HG03280 (cell line): Measurements from ENCODE around the gene CAPZA3.
"Not testable (repeated sequence)": the region's sequence is repeated elsewhere in the genome, so short reads cannot be mapped to it uniquely, and the experiment has no call there.

ENCODE experiments used
- ATAC-seq: cut with Tn5 transposase; IDR thresholded peaks from one replicate; pipeline ENCODE4 v1.9.1; 2021; ENCODE audit warnings: mild to moderate bottlenecking, moderate library complexity; ENCODE audit not compliant: unreplicated experiment

Gene CAPZA3, protein sequence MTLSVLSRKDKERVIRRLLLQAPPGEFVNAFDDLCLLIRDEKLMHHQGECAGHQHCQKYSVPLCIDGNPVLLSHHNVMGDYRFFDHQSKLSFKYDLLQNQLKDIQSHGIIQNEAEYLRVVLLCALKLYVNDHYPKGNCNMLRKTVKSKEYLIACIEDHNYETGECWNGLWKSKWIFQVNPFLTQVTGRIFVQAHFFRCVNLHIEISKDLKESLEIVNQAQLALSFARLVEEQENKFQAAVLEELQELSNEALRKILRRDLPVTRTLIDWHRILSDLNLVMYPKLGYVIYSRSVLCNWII

DNA sequence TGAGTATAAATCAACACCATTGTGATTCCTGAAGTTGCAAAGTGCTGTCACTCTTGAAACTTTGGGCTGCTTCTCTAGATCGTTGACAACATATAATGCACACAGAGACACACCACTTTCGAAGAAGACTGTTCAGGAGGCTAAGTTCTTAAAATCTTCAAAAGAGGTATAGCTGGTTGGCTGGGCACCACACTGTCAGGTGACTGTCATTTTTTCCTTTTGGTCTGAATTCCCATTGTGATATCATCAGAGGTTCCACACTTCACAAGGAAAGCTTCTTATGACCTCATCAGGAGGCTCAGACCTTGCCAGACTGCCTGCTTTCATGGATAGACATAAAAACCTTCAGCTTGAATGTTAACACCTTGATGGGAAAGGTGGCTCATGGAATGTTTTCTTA, at the start of gene CAPZA3, which contains the start of gene PLCZ1:
CAPZA3 (plus strand) TSS at position 301 of the 400 bp plus-strand sequence. CDS start 150 bp downstream, outside the sequence.
PLCZ1 (minus strand) TSS at position 194 of the 400 bp plus-strand sequence. CDS start 641 bp downstream, outside the sequence.
- ATAC-seq: no peak

DNA sequence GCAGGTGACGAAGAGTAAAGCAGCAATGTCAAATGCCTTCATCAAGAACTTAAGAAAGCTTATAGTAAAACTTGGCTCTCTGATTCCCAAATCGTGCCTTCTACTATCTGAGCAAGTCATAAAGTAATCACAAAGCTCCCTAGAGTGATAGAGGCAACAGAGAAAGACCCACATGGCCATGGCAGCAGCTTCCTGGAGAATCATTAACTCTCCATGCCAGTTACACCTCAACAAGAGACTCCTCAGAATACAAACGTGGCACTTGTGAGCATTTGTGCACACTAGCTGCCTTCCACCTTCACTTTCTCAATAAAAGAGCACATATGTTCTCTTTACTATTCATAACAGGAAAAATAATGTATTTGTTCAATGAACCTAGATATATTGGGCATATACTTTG, 48.1 kb upstream of the CAPZA3 start:
- ATAC-seq: no peak

DNA sequence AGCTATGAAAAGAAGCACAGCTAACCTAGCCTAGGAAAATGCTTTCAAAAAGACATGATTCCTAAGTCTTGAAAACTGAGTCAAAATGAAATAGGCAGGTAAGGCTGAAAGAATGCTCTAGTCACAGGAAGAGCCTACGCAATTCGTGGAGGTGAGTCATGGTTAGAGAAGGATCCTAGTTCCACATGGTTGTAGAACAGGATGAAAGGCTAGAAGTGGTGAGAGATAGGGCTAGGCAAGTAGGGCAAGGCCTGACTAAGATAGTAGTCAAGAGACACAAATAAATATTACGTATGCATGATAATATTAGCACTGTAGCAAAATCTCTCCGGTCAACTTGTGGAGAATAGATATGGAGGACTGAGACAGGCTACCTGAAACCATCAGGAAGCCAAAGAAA, 47.3 kb upstream of the CAPZA3 start:
- no peak for ATAC-seq

DNA sequence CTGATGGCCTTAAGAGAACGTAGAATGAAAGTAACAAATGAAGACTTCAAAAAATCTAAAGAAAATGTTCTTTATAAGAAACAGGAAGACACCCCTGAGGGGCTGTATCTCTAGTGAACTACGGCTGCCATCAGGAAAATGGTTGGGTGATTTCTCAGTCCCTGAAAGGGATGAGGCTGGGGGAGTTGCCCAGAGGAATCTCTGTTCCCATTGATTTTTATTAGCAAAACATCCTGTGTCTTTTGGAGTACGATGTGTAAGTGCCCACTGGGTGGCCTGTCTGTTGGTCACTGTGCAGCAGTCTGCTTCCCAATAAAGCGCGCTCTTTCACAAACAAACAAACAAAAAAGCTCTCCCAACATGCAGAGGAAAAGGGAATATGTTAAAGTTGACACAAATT, 43.9 kb upstream of the CAPZA3 start:
- not testable (repeated sequence) for ATAC-seq

DNA sequence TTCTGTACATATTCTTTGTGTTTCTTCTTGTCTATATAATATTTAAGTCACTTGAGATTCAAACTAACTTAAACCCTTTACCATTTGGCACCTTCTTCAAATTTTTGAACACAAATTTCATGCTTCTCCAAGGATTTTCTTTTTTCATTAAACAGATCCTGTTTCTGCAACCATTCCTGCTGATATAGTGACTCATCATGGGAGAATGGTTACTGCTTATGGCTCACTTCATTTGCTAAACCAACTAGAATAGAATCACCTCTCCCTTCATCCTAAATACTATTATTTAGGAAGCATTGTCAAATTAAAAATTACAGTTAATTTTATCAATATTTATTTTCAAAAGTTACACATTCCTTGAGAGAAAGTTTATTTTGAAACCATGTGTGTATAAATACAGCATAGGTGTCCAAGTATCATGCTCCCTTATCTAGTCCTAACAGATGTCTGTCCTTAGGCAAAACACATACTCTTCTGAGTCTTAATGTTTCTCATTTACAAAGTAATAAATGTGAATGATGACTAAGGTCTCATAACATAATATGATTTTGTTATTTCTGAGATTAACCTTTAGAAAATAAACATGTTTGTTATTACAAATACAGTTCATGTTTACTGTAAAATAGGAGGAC, 40.8 kb upstream of the CAPZA3 start:
- ATAC-seq: no peak

DNA sequence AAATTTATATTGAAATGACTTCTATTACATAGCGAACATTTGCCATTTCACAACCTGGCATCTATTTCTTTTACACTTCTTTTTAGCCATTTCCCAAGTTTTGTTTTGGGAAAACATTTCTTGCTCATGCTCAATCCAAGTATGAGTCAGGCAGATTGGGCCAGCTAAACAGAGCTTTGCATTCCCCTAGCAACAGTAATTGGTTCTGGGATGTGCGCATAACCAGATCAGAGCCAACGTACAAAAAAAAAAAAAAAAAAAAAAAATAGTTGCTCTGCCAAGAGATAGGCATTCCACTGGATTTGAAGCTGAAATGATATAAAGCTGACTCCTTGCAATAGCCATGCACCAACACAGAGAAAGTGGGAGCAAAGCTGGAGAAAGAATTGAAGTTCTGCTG, 37.6 kb upstream of the CAPZA3 start:
- ATAC-seq: no peak

DNA sequence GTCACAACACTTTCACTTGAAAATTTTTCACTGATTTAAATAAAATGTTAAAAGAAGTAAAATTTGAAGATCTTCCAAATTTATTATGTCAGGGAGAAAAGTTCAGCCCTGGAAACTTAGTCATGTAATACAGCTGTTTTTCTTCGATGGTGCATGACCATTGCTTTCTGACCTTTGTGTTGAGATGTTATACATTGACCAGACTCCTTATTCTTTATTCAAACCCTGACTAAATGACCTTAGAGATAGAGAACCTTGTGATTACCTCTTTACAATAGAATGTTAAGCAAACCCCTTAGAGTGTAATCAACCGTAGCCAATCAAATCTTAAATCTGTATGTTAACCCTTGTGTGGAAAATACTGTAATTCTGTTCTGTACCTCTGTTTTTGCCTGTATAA, 34.6 kb upstream of the CAPZA3 start:
- no peak for ATAC-seq

DNA sequence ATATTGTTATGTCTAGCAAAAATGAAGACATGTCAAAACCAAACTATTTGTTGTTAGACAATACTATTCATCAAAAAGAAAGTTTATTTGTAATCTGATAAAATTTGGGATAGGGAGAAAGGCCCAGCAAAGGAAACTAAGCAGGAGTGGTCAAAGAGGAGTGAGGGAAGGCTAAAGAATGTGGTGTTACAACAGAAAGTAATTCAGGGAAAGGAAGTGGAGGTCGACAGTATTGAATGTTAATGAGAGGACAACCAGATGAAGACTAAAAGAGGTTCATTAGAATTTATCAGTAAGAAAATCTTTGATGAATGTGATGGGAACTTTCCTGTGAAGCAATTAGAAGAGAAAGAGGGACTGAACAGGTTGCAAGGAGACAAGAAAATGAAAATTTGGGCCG, 34.0 kb upstream of the CAPZA3 start:
- ATAC-seq: no peak

DNA sequence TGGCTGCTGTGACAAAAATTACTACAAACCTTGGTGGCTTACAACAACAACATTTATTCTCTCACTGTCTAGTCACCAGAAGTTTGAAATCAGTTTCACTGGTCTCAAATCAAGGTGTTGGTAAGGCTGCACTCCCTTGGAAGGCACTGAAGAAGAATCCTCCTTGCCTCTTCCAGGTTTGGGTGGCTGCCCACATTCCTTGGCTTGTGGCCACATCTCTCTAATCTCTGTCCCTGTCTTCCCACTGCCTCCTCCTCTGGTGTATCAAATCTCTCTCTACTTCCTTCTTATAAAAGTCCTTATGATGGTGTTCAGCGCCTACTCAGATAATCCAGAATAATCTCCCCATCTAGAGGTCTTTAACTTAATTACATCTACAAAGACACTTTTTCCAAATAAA, 31.1 kb upstream of the CAPZA3 start:
- ATAC-seq: no peak

DNA sequence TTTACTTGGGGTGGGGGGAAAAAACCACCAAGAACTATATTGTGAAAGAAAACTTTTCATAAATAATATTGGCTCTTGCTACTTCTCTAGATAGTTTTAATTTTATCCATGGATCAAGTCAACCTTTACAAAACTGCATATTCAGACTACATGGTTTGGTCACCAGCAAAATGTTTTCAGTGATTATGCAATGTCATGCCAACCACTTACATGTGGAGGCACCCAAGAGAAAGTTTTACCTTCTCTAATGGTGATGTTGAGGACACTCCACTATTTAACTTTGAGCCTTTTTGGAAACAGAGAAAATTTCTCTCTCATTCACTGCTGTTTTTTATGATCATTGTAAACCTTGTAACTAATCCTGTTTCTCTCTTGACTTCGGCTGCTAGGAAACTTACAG, 21.7 kb upstream of the CAPZA3 start:
- ATAC-seq: no peak

DNA sequence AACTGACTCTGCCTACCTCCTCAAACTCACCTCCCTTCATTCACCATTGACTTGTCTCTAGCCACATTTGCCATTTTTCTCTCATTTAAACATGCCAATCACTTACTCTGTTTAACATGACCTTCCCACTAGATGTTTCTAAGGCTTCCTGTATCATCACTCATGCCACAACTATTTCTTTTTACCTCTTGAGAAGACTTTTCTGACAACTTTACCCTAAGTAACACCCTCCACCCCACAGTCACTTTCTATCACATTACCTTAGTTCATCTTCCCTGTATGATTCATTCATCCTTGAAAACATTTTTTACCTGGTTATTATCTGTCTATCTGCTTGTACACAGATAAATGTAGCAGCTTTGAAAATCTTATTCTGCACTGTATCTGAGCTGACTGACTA, 19.5 kb upstream of the CAPZA3 start:
- no peak for ATAC-seq

DNA sequence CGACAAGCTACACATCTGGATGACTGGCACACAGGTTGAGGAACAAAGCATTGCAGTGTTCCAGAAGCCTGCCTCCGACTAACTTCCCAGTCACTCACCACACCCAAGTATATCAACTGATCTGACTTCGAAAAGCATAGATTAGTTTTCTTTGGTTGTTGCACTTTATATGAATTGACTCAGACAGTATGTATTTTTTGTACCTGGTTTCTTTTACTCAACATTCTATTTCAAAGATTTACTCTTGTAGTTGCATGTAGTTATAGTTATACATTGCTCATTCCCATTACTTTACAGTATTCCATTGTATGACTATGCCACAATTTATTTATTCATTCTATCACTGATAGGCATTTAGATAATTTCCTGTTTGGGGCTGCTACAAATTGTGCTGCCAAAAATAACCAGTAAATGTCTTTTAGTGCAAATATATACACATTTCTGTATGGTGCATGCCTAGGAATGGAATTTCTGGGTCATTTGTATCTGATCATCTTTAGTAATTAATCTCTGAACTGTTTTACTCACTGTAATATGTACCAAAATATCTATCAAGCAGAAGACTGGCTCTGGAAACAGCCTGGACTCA, 17.9 kb upstream of the CAPZA3 start:
- ATAC-seq: no peak

DNA sequence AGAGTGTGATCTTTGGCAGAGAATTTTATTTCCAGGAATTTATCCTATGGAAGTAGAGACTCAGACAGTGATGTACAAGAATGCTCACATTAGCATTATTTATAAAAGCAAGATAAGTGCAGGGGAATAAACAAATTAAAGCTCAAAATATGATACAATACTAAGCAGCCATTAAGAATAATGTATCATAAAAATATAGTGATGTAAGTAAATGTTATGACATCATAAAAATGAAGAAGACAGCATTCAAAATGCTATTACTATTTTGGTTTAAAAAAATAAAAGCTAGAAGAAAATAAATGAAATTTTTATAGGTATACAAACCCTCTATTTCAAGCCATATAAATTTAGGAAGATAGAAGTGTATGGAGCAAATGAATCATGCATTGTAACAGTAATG, 17.2 kb upstream of the CAPZA3 start:
- no peak for ATAC-seq

DNA sequence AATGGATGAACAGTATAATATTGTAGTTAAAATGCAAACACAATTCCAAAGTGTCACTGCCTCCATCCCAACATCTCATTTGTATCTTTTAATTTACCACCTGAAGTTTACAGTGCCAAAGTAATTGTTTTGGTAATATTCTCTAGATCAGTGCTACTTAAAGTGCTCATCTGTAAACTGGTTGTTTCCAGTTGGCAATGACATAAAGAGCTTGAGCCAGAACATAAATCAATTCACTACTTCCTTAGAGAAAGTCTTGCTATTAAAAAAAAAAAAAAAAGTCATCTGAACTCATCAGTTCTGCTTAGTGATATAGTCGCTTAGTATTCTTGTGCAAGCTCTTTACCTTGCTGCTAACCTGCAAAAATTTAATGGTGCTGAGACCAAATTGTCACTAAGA, 16.5 kb upstream of the CAPZA3 start:
- no peak for ATAC-seq

DNA sequence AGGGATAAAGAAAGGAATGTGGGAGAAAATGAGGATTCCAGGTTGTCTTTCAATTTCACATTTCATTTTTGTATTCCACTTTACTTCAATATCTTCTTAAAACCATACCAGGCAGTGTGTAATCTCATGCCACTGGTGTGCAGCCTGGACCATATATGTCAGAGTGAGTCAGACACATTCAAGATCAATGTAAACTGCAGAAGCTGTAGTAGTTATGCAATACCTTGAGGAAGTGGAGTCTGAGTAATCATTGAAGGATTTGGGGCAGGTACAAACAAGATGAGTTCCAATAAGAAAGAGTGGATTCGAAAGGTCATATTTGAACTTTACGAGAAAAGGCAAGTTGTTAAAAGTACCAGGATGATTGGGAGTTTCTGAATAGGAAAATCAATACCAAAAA, 14.2 kb upstream of the CAPZA3 start:
- no peak for ATAC-seq

DNA sequence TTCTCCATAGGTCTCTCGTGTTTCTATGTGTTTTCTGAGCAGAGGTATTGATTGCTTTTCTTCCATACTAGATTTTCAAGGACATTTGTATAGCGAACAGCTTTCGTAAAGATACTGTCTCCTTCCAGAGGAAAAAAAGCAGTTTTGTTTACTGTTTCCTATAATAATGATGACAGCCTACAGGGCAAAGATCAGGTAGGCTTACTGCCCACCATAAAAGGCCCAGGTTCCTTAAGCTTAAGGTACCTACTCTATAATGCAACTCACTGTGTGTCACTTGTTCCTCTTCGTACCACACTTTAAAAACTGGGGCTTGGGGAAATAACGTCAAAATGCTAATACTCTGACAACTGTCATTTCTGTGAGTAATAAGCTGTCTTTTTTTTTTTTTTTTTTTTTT, 6.8 kb upstream of the CAPZA3 start:
- ATAC-seq: no peak

DNA sequence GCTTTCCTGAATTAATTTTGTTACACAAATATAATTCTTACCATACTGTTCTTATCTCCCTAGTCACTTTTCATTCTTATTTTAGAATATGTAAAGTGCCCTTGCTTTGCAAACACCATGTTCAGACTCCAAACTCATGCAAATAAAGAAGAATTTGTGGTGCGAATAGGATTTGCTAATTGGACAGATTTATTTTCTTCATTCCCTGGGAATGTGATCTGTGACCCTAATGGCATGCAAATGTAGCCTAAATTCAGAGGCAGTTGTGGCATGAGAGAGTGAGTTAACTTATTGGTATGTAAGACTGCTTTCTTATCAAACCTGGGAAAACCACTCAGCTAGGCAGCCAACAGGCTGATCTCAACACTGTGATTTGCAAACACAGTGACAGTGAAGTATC, 10.0 kb downstream of the CAPZA3 start:
- no peak for ATAC-seq

DNA sequence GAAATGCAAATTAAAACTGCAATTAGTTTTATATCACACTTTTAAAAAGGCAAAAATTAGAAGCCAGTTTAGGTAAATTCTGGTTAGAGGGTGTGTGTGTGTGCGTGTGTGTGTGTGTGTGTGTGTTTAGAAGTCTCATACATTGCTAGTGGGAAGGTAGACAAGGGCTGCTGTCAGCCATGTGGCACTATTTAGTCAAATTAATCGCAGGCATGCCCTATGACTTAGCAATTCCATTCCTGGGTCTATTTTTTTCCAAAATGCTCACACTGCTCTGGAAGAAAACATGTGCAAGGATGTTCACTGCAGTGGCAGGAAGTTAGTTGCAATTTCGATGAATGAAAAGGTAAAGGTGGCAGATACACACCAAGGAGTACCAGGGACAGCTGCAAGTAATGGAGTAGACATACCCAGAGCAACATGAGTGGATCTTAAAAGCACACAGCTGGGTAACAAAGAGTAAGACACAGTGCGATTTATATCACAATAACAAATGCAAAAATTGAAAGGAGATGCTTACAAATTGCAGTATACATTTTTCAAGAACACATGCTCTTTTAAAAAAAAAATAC, 11.6 kb downstream of the CAPZA3 start:
- no peak for ATAC-seq

DNA sequence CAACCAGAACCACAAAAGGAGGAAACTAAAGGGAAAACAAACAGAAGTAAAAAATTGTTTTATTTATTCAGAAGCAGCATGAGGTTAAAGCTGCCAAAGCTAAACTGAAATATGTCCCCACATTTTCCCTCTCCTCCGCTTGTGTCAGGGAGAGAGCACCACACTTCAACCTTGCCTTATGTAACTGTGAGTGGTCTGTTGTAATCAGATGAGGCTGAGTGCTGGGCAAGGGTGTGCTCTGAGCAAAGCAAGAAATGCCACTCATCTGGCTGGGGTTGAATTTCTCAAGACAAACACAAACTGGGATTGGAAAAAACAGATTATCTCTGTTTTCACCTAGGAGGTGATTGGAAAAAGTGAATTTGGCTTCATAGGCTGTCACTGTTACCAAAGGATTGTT, 12.2 kb downstream of the CAPZA3 start:
- no peak for ATAC-seq

DNA sequence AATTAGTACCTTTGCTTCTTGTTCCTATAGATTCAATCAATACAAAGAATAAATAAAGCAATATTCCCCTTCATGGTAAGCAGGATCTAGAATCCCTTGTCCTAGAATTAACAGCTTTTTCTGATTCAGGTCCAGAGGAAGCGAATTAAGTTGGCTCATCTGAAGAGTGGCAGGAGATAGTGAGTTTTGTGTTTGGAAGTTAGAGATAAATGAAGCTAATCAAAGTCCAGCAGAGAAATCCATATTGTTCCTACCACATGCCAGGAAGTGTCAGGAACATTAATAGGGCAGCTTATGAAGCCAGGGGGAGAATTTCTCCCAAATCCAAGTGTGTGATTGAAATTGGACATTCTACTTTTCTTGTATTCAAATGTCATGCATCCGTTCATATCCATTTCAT, 13.9 kb downstream of the CAPZA3 start:
- no peak for ATAC-seq

DNA sequence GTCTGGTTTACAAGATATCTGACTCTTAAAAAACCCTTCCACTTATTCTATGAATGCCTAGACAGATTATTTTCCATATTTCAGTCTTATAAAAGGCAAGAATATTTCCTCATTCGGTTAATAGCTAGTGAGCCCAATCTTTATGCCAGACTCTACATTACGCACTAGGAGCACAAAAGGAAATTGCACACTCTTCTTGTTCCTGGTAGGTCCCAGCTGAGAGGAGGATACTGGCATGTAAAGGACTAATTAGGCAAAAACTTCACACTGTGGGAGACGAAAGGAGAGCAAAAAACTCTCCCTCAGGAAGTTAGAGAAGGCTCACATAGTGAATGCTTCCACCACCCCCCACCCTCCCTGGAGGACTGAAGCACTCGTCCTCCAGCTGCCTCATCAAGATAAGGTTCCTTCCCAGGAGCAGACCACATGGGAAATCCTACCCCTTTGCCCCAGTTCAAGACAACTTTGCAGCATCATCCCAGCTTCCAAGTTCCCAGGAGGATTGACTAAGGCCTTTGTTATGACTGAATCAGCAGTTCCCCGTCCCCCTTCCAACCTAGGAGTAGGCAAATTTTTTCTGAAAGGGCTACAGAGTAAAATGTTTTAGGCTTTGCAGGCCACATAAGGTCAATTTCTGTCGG, 14.5 kb downstream of the CAPZA3 start:
- no peak for ATAC-seq

DNA sequence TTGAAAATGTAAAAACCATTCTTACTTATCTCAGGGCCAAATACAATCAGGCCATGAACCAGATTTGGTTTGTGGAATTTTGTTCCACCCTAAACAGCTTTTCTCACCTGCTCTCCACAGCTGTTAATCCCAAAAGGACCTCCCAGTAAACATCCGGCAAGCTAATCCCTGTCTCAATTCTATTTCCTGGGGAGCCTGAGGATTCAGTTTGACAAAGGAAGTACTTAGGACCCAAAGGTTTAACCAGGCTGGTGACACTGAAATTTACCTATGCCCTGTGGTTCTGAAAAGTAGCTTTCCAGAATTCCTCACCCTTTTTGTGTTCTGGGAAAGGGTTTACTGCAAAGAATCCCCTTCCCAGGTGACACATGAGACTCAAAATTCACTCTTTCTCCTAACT, 15.0 kb downstream of the CAPZA3 start:
- no peak for ATAC-seq
